ENCODE measurements around the gene UFD1.

- TF ChIP-seq ZC3H11A (IDR thresholded peaks at IDR 0.05; ENCODE audit: low read depth, low read length) (no peak), FOXJ3 (CRISPR knock-in tag; IDR thresholded peaks at IDR 0.05) (no peak), PCBP2 (IDR thresholded peaks at IDR 0.05; ENCODE audit: low read depth, low read length, poor library complexity, severe bottlenecking) (no peak), ZBTB26 (CRISPR knock-in tag; IDR thresholded peaks at IDR 0.05) (no peak), CREB1 (IDR thresholded peaks at IDR 0.05) (no peak), CREB1 (CRISPR knock-in tag; IDR thresholded peaks at IDR 0.05) (0 out of 2 replicates have a peak, but pooled peaks have one; percentile 37), RBM39 (optimal IDR thresholded peaks at IDR 0.05; ENCODE audit: low read depth, low read length) (no peak), ZNF263 (CRISPR knock-in tag; IDR thresholded peaks at IDR 0.05; ENCODE audit: borderline replicate concordance) (no peak), ZKSCAN8 (CRISPR knock-in tag; IDR thresholded peaks at IDR 0.05) (no peak), FOXA1 (IDR thresholded peaks at IDR 0.05; ENCODE audit: borderline replicate concordance) (no peak), ZSCAN29 (IDR thresholded peaks at IDR 0.05) (no peak)
- TF ChIP-seq, protein P1, sequence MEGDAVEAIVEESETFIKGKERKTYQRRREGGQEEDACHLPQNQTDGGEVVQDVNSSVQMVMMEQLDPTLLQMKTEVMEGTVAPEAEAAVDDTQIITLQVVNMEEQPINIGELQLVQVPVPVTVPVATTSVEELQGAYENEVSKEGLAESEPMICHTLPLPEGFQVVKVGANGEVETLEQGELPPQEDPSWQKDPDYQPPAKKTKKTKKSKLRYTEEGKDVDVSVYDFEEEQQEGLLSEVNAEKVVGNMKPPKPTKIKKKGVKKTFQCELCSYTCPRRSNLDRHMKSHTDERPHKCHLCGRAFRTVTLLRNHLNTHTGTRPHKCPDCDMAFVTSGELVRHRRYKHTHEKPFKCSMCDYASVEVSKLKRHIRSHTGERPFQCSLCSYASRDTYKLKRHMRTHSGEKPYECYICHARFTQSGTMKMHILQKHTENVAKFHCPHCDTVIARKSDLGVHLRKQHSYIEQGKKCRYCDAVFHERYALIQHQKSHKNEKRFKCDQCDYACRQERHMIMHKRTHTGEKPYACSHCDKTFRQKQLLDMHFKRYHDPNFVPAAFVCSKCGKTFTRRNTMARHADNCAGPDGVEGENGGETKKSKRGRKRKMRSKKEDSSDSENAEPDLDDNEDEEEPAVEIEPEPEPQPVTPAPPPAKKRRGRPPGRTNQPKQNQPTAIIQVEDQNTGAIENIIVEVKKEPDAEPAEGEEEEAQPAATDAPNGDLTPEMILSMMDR (IDR thresholded peaks at IDR 0.05 in 2 of 3, conservative IDR thresholded peaks at IDR 0.05 in 1 of 3; ENCODE audit: insufficient read depth in 2 of 3, low read depth in 1 of 3, low read length in 3 of 3), result no peak
These were observed 48.9 kb upstream of the UFD1 start for GRCh38 chr22:19527861-19528417.
